ENCODE data around the gene PPP6R2.
A peak's percentile ranks its signal among the peaks of the same experiment; 100 is the strongest.

Gene PPP6R2

DNA sequence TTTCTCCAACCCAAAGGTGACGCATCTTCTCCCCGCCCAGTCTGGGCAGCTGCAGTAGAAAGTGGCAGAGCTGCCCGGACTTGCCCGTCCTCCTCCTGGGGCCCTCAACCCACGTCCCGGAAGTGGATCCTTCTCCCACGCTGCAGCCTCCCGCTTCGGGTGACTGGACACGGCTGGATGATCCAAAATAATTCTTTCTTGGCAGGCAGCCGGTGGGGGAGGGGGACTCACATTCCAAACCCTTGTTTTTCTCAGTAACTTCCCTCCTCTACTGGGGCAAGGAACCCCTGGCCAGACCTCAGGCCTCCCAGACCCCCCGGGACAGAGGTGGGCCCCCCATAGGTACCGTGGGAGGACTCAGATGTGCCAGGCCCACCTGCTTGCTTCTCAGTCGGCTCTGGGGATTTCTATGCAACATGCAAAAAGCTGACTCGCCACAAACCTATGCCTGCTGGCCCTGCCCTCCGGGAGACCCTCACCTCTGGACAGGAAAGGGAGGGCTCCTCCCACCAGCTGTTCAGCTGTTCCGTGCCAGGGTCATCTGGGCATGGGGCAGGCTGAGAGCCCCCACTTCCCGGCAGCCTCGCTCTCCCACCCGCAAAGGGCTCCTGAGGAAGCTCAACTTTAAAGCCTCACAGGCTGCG, 37.1 kb upstream of the PPP6R2 start:
- Histone ChIP-seq H2BK12ac (ENCODE audit: low read length) (no peak overlapping the region), H3K9me3 (replicated peaks in 1 of 2; ENCODE audit: control insufficient read depth in 2 of 2, insufficient read depth in 1 of 2, low read depth in 1 of 2, low read length in 2 of 2) (no peaks in the 10 kb centered on the region), H4K91ac (ENCODE audit: low read depth, low read length, poor library complexity) (no peak overlapping the region), H3K18ac (ENCODE audit: low read length) (peak overlapping the region; percentile 98), H3K79me1 (ENCODE audit: low read depth, low read length) (peaks cover 45% of the 10 kb centered on the region), H2BK15ac (ENCODE audit: low read length) (peak overlapping the region; percentile 85), H3K4me1 (ENCODE audit: control insufficient read depth in 2 of 2, insufficient read depth in 1 of 2, low read depth in 1 of 2, low read length in 2 of 2) (peaks cover 44 to 45% of the 10 kb centered on the region in 2 donors), H3K9ac (ENCODE audit: low read depth, low read length, poor library complexity) (peak overlapping the region; percentile 96), H3K27me3 (ENCODE audit: control insufficient read depth in 3 of 3, insufficient read depth in 3 of 3, low read depth in 1 of 3, low read length in 3 of 3) (peaks cover 0 to under 1% (median 0%) of the 10 kb centered on the region in 3 experiments), H2BK5ac (ENCODE audit: low read length) (peak overlapping the region; percentile 97), H3K4ac (ENCODE audit: low read length) (no peak overlapping the region), H3K4me2 (ENCODE audit: insufficient read depth, low read length, poor library complexity, severe bottlenecking) (peak overlapping the region; percentile 89), H3K23ac (ENCODE audit: low read depth, low read length, poor library complexity) (no peak overlapping the region), H4K8ac (ENCODE audit: low read depth, low read length) (no peak overlapping the region), H3K4me3 (ENCODE audit: low read length in 2 of 2) (peak overlapping the region; percentile 95 to 97), H3K36me3 (replicated peaks in 1 of 2; ENCODE audit: control insufficient read depth in 2 of 2, insufficient read depth in 2 of 2, low read length in 2 of 2) (peaks cover 2 to 45% of the 10 kb centered on the region in 2 donors), H2BK120ac (ENCODE audit: low read depth, low read length) (no peak overlapping the region), H3K27ac (replicated peaks; ENCODE audit: low read length) (peak overlapping the region; percentile 49), H2AFZ (ENCODE audit: low read length) (peak overlapping the region; percentile 1), H3K14ac (ENCODE audit: low read length) (peak overlapping the region; percentile 79), H2AK5ac (ENCODE audit: low read depth, low read length) (peak overlapping the region; percentile 82)
- no CpG with 5 or more reads among the region's 21 CpGs for WGBS, 2 donors (ENCODE audit: extremely low coverage in 2 of 2, insufficient read length in 2 of 2, insufficient replicate concordance in 1 of 2)
- DNase-seq (ENCODE audit: low spot score): no peak

DNA sequence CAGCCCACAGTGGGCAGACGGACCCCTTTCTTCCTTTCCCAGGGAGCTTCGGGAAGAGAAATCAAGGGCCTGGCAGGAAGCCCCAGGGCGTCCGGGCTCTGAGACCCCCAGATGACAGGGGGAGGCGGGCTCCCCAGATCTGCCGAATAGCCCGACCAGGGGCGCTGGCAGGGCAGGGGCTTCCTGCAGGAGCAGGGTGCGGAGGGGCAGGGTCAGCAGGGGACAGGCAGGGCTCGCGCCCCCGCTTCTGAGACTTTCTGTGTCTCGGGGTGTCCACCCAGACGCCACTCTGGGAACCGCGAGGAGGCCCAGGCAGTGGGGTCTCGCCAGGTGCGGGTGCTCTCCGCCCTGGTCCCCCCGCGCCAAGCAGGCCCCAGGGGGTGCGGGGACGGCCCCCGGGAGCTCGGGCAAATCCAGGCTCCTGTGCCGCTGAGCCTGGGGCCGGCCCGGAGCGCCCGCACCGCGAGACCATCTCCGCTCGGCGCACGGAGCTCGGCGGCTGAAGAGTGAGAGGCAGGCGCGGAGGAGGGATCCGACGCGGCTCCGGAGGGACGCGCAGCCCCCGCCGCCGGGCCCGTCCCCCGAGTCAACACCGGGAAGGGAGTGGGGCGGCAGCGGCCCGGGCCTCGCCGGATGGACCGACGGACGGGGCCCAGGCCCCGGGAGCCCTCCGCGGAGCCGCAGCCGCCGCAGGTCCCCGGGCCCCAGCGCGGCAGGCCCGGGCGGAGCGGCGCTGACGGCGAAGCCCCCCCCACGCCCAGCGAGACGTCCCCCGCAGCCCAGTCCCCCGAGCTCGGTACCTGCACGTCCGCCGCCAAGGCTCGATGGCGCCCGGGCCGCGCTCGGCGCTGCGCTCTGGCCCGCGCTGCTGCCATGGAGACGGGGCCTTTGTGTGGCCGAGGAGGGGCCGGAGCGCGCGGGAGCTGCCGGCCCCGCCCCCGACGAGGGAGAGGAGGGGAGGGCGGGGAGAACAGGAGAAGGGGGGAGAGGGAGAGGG, 36.1 kb upstream of the PPP6R2 start, which contains the start of gene PLXNB2:
Gene PLXNB2 (minus strand): TSS at position 894 of the 997 bp plus-strand sequence. CDS start 17,062 bp downstream, outside the sequence.
- Histone ChIP-seq H3K18ac (ENCODE audit: low read length) (peak within 1 kb of the TSS; percentile 98), H3K9ac (ENCODE audit: low read depth, low read length, poor library complexity) (peak within 1 kb of the TSS; percentile 96), H3K4me3 (ENCODE audit: low read length in 2 of 2) (peak within 1 kb of the TSS; percentile 95 to 97), H3K27me3 (ENCODE audit: control insufficient read depth in 3 of 3, insufficient read depth in 3 of 3, low read depth in 1 of 3, low read length in 3 of 3) (no peaks in the 10 kb centered on the region), H2AK5ac (ENCODE audit: low read depth, low read length) (peak within 1 kb of the TSS; percentile 100), H3K14ac (ENCODE audit: low read length) (peak within 1 kb of the TSS; percentile 97), H2AFZ (ENCODE audit: low read length) (peak within 1 kb of the TSS; percentile 75), H4K8ac (ENCODE audit: low read depth, low read length) (peak within 1 kb of the TSS; percentile 65), H3K79me1 (ENCODE audit: low read depth, low read length) (peaks cover 35% of the 10 kb centered on the region), H2BK12ac (ENCODE audit: low read length) (peak within 1 kb of the TSS; percentile 99), H3K23ac (ENCODE audit: low read depth, low read length, poor library complexity) (peak within 1 kb of the TSS; percentile 91), H3K27ac (replicated peaks; ENCODE audit: low read length) (peak within 1 kb of the TSS; percentile 81), H2BK15ac (ENCODE audit: low read length) (peak within 1 kb of the TSS; percentile 100), H3K9me3 (replicated peaks in 1 of 2; ENCODE audit: control insufficient read depth in 2 of 2, insufficient read depth in 1 of 2, low read depth in 1 of 2, low read length in 2 of 2) (no peaks in the 10 kb centered on the region), H3K4ac (ENCODE audit: low read length) (peak within 1 kb of the TSS; percentile 99), H2BK5ac (ENCODE audit: low read length) (peak within 1 kb of the TSS; percentile 97), H4K91ac (ENCODE audit: low read depth, low read length, poor library complexity) (peak within 1 kb of the TSS; percentile 53), H3K36me3 (replicated peaks in 1 of 2; ENCODE audit: control insufficient read depth in 2 of 2, insufficient read depth in 2 of 2, low read length in 2 of 2) (peaks cover 5 to 37% of the 10 kb centered on the region in 2 donors), H3K4me1 (ENCODE audit: control insufficient read depth in 2 of 2, insufficient read depth in 1 of 2, low read depth in 1 of 2, low read length in 2 of 2) (peaks cover 44% of the 10 kb centered on the region in 2 donors), H2BK120ac (ENCODE audit: low read depth, low read length) (peak within 1 kb of the TSS; percentile 97), H3K4me2 (ENCODE audit: insufficient read depth, low read length, poor library complexity, severe bottlenecking) (peak within 1 kb of the TSS; percentile 89)
- WGBS, 2 donors (ENCODE audit: extremely low coverage in 2 of 2, insufficient read length in 2 of 2, insufficient replicate concordance in 1 of 2): no CpG with 5 or more reads among the region's 105 CpGs
- peak; percentile 82 for DNase-seq (ENCODE audit: low spot score)

DNA sequence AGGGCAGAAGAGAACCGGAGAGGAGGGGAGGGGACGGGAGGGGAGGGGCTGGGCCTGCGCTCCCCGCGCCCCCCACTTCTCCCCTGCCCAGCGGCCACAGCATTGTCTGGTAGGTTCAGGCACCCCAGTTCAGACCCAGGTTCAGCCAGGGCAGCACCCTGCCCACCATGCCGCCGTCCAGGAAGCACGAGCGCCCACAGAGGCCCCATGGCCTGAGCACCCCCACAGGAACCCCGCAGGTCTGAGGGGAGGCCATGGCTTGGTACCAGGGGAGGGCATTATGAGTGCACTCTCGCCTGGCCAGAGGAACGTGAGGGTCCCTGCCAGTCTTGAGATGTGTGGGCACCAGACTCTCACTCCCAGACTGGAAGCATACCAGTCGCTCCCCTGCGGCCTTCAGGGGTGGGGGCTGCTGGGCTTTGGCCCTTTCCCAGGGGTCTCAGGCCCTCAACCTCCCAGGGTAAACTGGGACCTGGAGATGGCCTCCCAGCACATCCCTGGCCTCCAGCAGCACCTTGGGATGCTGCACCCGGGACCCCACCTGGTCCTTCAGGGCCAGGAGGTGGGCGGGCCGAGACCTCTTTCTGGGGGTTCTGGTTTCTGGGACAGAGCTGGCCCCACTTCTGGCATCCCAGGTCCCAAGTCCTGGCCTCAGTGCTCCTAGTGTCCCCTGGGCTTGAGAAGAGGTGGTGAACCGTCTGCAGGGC, 35.1 kb upstream of the PPP6R2 start:
- Histone ChIP-seq H2BK120ac (ENCODE audit: low read depth, low read length) (peak overlapping the region; percentile 97), H2AFZ (ENCODE audit: low read length) (peak overlapping the region; percentile 28), H4K8ac (ENCODE audit: low read depth, low read length) (peak overlapping the region; percentile 65), H3K9me3 (replicated peaks in 1 of 2; ENCODE audit: control insufficient read depth in 2 of 2, insufficient read depth in 1 of 2, low read depth in 1 of 2, low read length in 2 of 2) (no peaks in the 10 kb centered on the region), H3K14ac (ENCODE audit: low read length) (peak overlapping the region; percentile 97), H3K36me3 (replicated peaks in 1 of 2; ENCODE audit: control insufficient read depth in 2 of 2, insufficient read depth in 2 of 2, low read length in 2 of 2) (peaks cover 5 to 29% of the 10 kb centered on the region in 2 donors), H3K27ac (replicated peaks; ENCODE audit: low read length) (peak overlapping the region; percentile 81), H3K9ac (ENCODE audit: low read depth, low read length, poor library complexity) (no peak overlapping the region), H3K4me3 (ENCODE audit: low read length in 2 of 2) (no peak overlapping the region), H3K4ac (ENCODE audit: low read length) (peak overlapping the region; percentile 95), H3K18ac (ENCODE audit: low read length) (peak overlapping the region; percentile 97), H2BK12ac (ENCODE audit: low read length) (peak overlapping the region; percentile 99), H2BK15ac (ENCODE audit: low read length) (peak overlapping the region; percentile 100), H3K79me1 (ENCODE audit: low read depth, low read length) (peaks cover 28% of the 10 kb centered on the region), H3K4me1 (ENCODE audit: control insufficient read depth in 2 of 2, insufficient read depth in 1 of 2, low read depth in 1 of 2, low read length in 2 of 2) (peaks cover 44% of the 10 kb centered on the region in 2 donors), H2AK5ac (ENCODE audit: low read depth, low read length) (peak overlapping the region; percentile 100), H4K91ac (ENCODE audit: low read depth, low read length, poor library complexity) (peak overlapping the region; percentile 53), H3K23ac (ENCODE audit: low read depth, low read length, poor library complexity) (peak overlapping the region; percentile 73), H3K27me3 (ENCODE audit: control insufficient read depth in 3 of 3, insufficient read depth in 3 of 3, low read depth in 1 of 3, low read length in 3 of 3) (no peaks in the 10 kb centered on the region), H3K4me2 (ENCODE audit: insufficient read depth, low read length, poor library complexity, severe bottlenecking) (no peak overlapping the region), H2BK5ac (ENCODE audit: low read length) (peak overlapping the region; percentile 90)
- DNase-seq (ENCODE audit: low spot score): no peak
- no CpG with 5 or more reads among the region's 19 CpGs for WGBS, 2 donors (ENCODE audit: extremely low coverage in 2 of 2, insufficient read length in 2 of 2, insufficient replicate concordance in 1 of 2)

Measured in neuronal stem cell (in vitro differentiated cells).